ENCODE data around the gene NAV1.

GRCh38 chr1:201528631-201529252 is 10.2 kb upstream of the NAV1 start:
- no peak for TF ChIP-seq CTCF (conservative IDR thresholded peaks at IDR 0.05; ENCODE audit: low read depth in 2 of 2)
- TF ChIP-seq, protein P1, sequence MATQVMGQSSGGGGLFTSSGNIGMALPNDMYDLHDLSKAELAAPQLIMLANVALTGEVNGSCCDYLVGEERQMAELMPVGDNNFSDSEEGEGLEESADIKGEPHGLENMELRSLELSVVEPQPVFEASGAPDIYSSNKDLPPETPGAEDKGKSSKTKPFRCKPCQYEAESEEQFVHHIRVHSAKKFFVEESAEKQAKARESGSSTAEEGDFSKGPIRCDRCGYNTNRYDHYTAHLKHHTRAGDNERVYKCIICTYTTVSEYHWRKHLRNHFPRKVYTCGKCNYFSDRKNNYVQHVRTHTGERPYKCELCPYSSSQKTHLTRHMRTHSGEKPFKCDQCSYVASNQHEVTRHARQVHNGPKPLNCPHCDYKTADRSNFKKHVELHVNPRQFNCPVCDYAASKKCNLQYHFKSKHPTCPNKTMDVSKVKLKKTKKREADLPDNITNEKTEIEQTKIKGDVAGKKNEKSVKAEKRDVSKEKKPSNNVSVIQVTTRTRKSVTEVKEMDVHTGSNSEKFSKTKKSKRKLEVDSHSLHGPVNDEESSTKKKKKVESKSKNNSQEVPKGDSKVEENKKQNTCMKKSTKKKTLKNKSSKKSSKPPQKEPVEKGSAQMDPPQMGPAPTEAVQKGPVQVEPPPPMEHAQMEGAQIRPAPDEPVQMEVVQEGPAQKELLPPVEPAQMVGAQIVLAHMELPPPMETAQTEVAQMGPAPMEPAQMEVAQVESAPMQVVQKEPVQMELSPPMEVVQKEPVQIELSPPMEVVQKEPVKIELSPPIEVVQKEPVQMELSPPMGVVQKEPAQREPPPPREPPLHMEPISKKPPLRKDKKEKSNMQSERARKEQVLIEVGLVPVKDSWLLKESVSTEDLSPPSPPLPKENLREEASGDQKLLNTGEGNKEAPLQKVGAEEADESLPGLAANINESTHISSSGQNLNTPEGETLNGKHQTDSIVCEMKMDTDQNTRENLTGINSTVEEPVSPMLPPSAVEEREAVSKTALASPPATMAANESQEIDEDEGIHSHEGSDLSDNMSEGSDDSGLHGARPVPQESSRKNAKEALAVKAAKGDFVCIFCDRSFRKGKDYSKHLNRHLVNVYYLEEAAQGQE (IDR thresholded peaks at IDR 0.05; ENCODE audit: unreplicated experiment) = no peak
- TF ChIP-seq, protein P2, sequence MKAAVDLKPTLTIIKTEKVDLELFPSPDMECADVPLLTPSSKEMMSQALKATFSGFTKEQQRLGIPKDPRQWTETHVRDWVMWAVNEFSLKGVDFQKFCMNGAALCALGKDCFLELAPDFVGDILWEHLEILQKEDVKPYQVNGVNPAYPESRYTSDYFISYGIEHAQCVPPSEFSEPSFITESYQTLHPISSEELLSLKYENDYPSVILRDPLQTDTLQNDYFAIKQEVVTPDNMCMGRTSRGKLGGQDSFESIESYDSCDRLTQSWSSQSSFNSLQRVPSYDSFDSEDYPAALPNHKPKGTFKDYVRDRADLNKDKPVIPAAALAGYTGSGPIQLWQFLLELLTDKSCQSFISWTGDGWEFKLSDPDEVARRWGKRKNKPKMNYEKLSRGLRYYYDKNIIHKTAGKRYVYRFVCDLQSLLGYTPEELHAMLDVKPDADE (IDR thresholded peaks at IDR 0.05) = no peak
- TF ChIP-seq JUNB (IDR thresholded peaks at IDR 0.05; ENCODE audit: unreplicated experiment) = no peak
- no peak for TF ChIP-seq EZH2 (IDR thresholded peaks at IDR 0.05; ENCODE audit: low read depth, unreplicated experiment)
- TF ChIP-seq POLR2AphosphoS5 (IDR thresholded peaks at IDR 0.05; ENCODE audit: low read depth) = no peak
- TF ChIP-seq CREB1 (CRISPR knock-in tag; IDR thresholded peaks at IDR 0.05; ENCODE audit: low read depth) = no peak
- no peak for TF ChIP-seq EZH2phosphoT487 (IDR thresholded peaks at IDR 0.05; ENCODE audit: unreplicated experiment)
- TF ChIP-seq STAT1 (IDR thresholded peaks at IDR 0.05; ENCODE audit: unreplicated experiment) = no peak
- TF ChIP-seq NANOG (IDR thresholded peaks at IDR 0.05; ENCODE audit: borderline replicate concordance) = no peak
- TF ChIP-seq, protein P3, sequence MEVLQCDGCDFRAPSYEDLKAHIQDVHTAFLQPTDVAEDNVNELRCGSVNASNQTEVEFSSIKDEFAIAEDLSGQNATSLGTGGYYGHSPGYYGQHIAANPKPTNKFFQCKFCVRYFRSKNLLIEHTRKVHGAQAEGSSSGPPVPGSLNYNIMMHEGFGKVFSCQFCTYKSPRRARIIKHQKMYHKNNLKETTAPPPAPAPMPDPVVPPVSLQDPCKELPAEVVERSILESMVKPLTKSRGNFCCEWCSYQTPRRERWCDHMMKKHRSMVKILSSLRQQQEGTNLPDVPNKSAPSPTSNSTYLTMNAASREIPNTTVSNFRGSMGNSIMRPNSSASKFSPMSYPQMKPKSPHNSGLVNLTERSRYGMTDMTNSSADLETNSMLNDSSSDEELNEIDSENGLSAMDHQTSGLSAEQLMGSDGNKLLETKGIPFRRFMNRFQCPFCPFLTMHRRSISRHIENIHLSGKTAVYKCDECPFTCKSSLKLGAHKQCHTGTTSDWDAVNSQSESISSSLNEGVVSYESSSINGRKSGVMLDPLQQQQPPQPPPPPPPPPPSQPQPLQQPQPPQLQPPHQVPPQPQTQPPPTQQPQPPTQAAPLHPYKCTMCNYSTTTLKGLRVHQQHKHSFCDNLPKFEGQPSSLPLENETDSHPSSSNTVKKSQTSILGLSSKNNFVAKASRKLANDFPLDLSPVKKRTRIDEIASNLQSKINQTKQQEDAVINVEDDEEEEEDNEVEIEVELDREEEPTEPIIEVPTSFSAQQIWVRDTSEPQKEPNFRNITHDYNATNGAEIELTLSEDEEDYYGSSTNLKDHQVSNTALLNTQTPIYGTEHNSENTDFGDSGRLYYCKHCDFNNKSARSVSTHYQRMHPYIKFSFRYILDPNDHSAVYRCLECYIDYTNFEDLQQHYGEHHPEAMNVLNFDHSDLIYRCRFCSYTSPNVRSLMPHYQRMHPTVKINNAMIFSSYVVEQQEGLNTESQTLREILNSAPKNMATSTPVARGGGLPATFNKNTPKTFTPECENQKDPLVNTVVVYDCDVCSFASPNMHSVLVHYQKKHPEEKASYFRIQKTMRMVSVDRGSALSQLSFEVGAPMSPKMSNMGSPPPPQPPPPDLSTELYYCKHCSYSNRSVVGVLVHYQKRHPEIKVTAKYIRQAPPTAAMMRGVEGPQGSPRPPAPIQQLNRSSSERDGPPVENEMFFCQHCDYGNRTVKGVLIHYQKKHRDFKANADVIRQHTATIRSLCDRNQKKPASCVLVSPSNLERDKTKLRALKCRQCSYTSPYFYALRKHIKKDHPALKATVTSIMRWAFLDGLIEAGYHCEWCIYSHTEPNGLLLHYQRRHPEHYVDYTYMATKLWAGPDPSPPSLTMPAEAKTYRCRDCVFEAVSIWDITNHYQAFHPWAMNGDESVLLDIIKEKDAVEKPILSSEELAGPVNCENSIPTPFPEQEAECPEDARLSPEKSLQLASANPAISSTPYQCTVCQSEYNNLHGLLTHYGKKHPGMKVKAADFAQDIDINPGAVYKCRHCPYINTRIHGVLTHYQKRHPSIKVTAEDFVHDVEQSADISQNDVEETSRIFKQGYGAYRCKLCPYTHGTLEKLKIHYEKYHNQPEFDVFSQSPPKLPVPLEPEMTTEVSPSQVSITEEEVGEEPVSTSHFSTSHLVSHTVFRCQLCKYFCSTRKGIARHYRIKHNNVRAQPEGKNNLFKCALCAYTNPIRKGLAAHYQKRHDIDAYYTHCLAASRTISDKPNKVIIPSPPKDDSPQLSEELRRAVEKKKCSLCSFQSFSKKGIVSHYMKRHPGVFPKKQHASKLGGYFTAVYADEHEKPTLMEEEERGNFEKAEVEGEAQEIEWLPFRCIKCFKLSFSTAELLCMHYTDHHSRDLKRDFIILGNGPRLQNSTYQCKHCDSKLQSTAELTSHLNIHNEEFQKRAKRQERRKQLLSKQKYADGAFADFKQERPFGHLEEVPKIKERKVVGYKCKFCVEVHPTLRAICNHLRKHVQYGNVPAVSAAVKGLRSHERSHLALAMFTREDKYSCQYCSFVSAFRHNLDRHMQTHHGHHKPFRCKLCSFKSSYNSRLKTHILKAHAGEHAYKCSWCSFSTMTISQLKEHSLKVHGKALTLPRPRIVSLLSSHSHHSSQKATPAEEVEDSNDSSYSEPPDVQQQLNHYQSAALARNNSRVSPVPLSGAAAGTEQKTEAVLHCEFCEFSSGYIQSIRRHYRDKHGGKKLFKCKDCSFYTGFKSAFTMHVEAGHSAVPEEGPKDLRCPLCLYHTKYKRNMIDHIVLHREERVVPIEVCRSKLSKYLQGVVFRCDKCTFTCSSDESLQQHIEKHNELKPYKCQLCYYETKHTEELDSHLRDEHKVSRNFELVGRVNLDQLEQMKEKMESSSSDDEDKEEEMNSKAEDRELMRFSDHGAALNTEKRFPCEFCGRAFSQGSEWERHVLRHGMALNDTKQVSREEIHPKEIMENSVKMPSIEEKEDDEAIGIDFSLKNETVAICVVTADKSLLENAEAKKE (CRISPR knock-in tag; IDR thresholded peaks at IDR 0.05) = no peak
- no peak for TF ChIP-seq ZNF331 (CRISPR knock-in tag; IDR thresholded peaks at IDR 0.05; ENCODE audit: low read depth)
